Measurements from ENCODE around the gene PIM2.
A peak's percentile ranks its signal among the peaks of the same experiment; 100 is the strongest.
"Not testable (repeated sequence)": the region's sequence is repeated elsewhere in the genome, so short reads cannot be mapped to it uniquely, and the experiment has no call there.

PIM2 gene

GRCh38 chrX:48905090-48905790, 13.6 kb downstream of the PIM2 start:
- no peak for DNase-seq (ENCODE audit: low spot score)

- no peak for DNase-seq (ENCODE audit: low spot score)
Measured at GRCh38 chrX:48904626-48905025, 14.2 kb downstream of the PIM2 start.

- DNase-seq (ENCODE audit: low spot score) = no peak
Measured at GRCh38 chrX:48904180-48904579, 14.6 kb downstream of the PIM2 start.

DNA sequence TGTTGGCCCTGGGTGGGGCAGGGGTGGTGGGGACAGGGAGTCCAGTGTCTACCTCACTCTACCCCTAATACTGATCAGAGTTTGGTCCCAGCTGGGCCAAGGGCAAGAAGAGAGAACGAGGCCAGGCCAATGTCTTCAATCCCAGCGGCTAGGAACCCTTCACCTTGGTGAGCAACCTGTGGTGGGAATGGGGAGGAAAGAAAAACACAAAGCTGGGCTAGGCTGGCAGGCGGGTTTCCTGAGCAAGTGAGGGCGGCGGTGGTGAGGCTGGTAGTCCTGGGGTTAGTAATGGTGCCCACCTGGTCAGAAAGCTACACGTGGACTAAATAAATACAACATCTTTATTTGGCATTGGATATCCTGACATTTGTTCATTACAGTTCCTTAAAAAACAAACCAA, 15.5 kb downstream of the PIM2 start:
- DNase-seq (ENCODE audit: low spot score) = no peak

GRCh38 chrX:48902776-48903175, 16.0 kb downstream of the PIM2 start:
- DNase-seq (ENCODE audit: low spot score) = no peak

DNA sequence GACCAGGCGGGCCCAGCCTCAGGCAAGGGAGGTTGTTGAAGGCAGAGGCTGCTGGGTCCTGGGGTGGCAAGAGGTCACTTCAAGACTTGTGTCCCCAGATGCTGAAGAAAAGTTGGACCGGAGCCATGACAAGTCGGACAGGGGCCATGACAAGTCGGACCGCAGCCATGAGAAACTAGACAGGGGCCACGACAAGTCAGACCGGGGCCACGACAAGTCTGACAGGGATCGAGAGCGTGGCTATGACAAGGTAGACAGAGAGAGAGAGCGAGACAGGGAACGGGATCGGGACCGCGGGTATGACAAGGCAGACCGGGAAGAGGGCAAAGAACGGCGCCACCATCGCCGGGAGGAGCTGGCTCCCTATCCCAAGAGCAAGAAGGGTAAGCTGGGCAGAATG, 16.7 kb downstream of the PIM2 start:
- DNase-seq (ENCODE audit: low spot score) = no peak

- no peak for DNase-seq (ENCODE audit: low spot score)
Measured at GRCh38 chrX:48901069-48901468, 17.8 kb downstream of the PIM2 start.

DNA sequence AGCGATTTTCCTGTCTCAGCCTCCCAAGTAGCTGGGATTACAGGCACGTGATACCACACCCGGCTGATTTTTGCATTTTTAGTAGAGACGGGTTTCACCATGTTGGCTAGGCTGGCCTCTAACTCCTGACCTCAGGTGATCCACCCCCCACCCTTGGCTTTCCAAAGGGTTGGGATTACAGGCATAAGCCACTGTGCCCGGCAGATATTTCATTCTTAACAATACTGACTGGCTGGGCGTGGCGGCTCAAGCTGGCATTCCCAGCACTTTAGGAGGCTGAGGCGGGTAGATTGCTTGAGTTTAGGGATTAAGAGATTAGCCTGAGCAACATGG, 19.8 kb downstream of the PIM2 start:
- no peak for DNase-seq (ENCODE audit: low spot score)

DNA sequence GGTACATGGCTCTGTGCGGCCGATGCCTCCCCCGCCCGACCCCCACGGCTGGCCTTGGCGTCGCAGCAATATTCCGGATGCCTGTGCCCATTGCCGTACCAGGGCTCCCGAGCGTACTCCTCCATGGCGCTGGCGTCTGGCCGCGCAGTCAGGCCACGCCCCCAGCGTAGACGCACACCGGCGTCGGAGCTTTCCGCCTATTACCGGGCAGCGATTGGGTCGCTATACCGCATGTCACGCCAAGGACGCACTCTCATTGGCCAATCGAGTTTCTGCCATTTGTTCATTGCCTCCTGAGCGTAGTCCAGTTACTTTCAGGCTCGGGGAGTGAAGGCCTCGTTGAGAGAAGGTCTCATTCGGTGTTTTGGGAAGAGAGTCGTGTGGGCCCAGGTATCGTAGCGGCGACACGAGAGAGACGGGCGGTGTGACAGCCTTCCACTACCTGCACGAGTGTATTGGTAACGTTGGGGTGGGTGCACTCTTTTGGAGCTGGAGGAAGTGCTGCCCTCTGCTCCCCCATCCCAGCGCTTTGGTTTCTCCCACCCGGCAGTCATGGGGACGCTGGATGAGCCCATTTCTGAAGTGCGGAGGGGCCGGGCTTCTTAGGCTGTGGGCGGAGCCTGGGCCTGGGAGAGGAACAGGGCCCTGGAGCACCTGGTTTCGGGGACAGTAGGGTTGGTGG, 21.1 kb downstream of the PIM2 start, which contains the start of the genes PQBP1 and TIMM17B:
PQBP1 (plus strand) TSS at position 306 of the 682 bp plus-strand sequence. CDS start 580 bp downstream, outside the sequence.
TIMM17B (minus strand) TSS at position 144 of the 682 bp plus-strand sequence; CDS start at position 125, 19 bp downstream.
- peak; percentile 96 for DNase-seq (ENCODE audit: low spot score)

DNA sequence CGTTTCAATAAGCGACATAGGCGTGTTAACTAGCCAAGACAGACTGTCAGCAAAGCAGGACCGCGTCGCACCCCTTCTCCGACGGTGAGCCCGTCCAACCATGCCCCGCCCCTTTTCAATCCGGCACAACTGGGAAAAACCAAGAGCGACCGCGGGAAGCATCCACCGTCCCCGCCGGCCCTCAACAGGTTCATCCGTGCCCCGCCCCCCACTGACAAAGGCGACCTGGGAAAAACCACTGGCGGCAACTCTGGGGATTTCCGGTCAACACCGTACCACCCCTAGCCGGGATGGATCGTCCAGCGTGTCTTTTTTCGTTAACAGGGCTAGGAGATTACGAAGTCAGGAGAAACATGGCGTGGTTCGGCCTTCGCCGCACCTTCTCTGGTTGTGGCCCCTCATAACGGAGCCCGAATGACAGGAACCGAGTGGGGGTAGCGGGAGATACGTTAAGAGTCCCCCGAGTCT, 21.6 kb downstream of the PIM2 start:
- peak; percentile 57 for DNase-seq (ENCODE audit: low spot score)

DNA sequence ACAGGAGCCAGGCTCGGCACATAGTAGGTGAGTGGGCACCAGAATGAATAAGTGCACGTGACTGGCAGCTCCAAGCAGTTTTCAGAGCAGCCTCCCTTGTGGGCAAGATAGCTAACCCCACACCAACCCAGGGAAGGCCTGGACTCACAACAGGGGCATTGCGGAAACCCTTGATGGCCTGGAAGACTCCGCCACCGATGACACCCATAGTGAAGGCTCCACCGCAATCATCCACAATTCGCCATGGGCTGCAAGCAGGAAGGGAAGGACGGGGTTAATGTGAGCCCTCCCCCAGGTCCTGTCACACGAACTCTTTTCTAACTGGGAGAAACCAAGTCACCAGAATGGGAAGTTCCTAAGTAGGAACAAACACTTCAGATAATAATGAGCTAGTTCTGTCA, 22.2 kb downstream of the PIM2 start:
- DNase-seq (ENCODE audit: low spot score) = peak; percentile 10

GRCh38 chrX:48894891-48895290, 23.9 kb downstream of the PIM2 start:
- DNase-seq (ENCODE audit: low spot score) = no peak

DNA sequence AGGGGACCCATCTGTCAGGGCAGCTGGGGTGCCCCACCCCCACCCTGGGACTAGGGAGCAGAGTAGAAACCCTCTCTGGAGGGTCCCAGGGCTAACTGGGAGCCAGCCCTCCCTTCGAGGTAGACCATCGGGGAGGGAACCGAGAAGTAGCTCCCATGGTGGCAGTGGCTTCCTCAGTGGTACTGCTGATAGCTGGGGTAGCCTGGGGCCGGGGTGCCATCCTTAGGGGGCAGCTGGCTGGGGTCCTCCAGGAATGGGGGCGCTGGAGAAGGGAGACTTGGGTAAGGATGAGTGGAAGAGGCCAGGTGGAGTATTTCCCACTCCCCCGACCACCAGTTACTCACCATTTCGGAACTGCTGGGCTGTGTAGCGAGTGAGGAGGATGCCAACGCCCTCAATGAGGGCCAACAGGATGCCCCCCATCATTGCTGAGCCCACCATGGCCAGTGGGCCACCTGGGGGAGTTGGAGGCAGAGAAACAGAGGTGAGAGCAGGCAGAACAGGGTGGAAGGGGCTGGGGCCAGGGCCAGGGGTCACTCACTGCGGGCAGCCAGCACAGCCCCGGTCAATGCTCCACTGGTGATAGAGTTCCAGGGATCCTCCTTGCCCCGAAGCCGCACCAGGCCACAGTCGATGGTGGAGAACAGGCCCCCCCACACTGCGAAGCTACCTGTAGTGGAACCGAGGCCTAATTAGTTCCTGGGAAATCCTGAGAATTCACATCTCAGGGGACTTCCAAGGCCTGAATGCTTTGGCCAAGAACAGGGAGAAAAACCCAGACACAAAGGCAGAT, 25.1 kb downstream of the PIM2 start:
- DNase-seq (ENCODE audit: low spot score) = no peak

DNA sequence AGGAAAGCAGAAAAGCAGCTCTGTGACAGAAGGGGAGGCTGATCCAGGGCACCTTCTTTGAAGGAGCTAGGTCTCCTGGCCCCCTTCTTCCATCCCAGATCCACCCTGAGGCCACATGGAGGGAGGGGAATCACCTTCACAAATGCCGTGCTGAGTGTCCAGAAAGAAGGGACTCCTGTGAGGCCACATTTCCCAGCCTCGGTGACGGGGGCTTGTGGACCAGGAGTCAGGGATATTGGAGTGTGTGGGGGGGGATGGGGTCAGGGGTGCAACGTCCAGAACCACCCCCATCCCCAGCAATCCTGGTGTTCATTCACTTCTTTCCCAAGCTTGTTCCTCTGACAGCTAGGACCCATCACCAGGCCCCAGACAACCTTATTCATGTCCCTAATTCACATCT, 25.9 kb downstream of the PIM2 start:
- DNase-seq (ENCODE audit: low spot score) = no peak

- DNase-seq (ENCODE audit: low spot score) = peak; percentile 84
Measured at GRCh38 chrX:48891402-48892288, 27.2 kb downstream of the PIM2 start.

- DNase-seq (ENCODE audit: low spot score) = no peak
Measured at GRCh38 chrX:48890934-48891401, 27.9 kb downstream of the PIM2 start.

DNA sequence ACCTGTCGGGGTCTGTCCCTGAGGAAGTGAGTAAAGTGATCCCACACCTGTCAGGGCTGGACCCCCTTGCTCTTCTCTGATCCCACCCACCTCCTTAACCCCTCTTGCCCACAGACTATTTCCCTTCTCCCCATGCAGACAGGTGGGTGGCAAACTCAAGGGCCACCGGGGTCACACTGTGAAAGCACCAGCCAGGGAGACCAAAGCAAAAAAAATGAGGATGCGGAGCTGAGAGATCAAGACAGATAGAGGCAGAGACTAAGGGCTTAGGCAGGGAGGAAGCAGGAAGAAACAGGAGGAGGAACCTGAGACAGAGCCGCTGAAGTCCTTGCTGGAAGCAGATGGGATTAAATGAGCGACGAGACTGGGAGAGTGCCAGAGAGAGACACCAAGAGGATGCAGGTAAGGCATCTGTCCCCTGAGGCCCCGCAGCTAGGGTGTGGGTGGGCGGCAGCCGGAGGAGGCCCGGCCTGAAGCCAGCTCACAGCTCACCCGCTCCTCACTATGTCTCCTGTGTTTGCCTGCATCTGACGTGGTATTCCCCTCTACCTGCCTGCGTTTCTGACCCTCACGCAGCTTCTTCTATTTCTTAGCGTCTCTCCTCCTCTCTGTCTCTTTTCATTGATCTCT, 28.4 kb downstream of the PIM2 start:
- peak; percentile 12 for DNase-seq (ENCODE audit: low spot score)

- not testable (repeated sequence) for DNase-seq (ENCODE audit: low spot score)
Measured at GRCh38 chrX:48886586-48886985, 32.2 kb downstream of the PIM2 start.

DNA sequence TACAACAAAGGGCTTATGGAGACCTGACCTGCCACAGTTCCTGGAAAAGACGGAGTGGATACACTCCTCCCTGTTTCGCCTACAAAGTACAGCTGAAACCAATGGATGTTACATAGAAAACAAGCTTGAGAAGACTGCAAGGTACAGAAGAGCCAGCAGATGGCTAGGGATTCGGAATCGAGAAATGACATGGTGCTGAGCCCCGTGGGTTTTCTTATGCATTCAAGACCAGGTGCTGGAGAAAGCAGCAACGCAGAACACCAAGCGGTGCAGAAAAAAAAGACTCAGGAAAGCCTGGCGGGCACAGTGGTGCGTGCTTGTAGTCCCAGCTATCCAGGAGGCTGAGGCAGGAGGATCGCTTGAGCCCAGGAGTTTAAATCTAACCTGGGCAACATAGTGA, 35.1 kb downstream of the PIM2 start:
- no peak for DNase-seq (ENCODE audit: low spot score)

DNA sequence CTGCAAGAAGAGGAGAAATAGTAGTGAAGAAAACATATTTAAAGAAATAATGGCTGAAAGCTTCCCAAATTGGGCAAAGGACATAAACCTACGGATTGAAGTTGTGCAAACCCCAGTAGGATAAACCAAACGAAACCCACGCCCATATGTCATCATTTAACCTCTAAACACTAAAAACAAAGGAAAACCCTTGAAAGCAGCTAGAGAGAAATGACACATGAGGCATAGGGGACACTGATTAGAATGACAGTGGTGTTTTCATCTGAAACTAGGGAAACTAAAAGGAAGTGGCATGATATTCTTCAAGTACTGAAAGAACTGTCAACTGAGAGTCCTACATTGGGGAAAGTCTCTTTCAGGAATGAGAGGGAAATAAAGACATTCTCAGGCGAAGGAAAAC, 41.9 kb downstream of the PIM2 start:
- not testable (repeated sequence) for DNase-seq (ENCODE audit: low spot score)

DNA sequence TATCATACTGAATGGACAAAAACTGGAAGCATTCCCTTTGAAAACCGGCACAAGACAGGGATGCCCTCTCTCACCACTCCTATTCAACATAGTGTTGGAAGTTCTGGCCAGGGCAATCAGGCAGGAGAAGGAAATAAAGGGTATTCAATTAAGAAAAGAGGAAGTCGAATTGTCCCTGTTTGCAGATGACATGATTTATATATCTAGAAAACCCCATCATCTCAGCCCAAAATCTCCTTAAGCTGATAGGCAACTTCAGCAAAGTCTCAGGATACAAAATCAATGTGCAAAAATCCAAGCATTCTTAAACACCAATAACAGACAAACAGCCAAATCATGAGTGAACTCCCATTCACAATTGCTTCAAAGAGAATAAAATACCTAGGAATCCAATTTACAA, 46.8 kb downstream of the PIM2 start:
- DNase-seq (ENCODE audit: low spot score) = not testable (repeated sequence)

All from Ammon's horn (tissue), 1 donor.